ENCODE measurements around the gene SYF2. TPM values are rescaled to one million over a fixed set of nuclear protein-coding genes. Genes with fewer than 3 reads are reported as not detected.
"Not testable (repeated sequence)": the region's sequence is repeated elsewhere in the genome, so short reads cannot be mapped to it uniquely, and the experiment has no call there.

SYF2 gene
- total RNA-seq, 4 donors from 2014 or later = 2.8 to 63.1 (median 36.6) TPM

- H3K27ac ChIP-seq = no peak overlapping the region
- no peak overlapping the region for H3K4me3 ChIP-seq
- in situ Hi-C loops (cut with MboI; ENCODE audit: low pct_ligation_motif_present in 1 of 4, low pct_unique_long_range_greater_than_20kb in 1 of 4, low sequenced_read_pairs in 3 of 4) (no loop called here), intact Hi-C loops (cut with DNase I; ENCODE audit: low total_unique reads) (no loop called here)
- H3K4me1 ChIP-seq = peaks cover 19 to 69% (median 42%) of the 10 kb centered on the region in 4 donors
- TF ChIP-seq CTCF (IDR thresholded peaks at IDR 0.05) (no peak), POLR2AphosphoS5 (IDR thresholded peaks at IDR 0.05) (no peak), POLR2A (IDR thresholded peaks at IDR 0.05) (no peak), EP300 (IDR thresholded peaks at IDR 0.05; ENCODE audit: low read depth) (no peak)
- peaks cover 0 to 40% (median 19%) of the 10 kb centered on the region in 4 donors for H3K36me3 ChIP-seq
- no peaks in the 10 kb centered on the region for H3K27me3 ChIP-seq
- DNase-seq = no peak
- 58 to 61% methylated on average over 6 of the region's 6 CpGs for WGBS, 2 donors (ENCODE audit: low coverage in 1 of 2)
- H3K9me3 ChIP-seq = no peaks in the 10 kb centered on the region
These were observed 11.6 kb upstream of the SYF2 start for GRCh38 chr1:25243907-25244306.

GRCh38 chr1:25239681-25240541 is 7.6 kb upstream of the SYF2 start:
- H3K27me3 ChIP-seq = no peaks in the 10 kb centered on the region
- in situ Hi-C loops (cut with MboI; ENCODE audit: low pct_ligation_motif_present in 1 of 4, low pct_unique_long_range_greater_than_20kb in 1 of 4, low sequenced_read_pairs in 3 of 4) (no loop called here), intact Hi-C loops (cut with DNase I; ENCODE audit: low total_unique reads) (no loop called here)
- peak; percentile 94 for DNase-seq
- WGBS, 2 donors (ENCODE audit: low coverage in 1 of 2) = 0 to 1% methylated on average over 2 to 41 of the region's 41 CpGs
- peak overlapping the region; percentile 25 to 53 (median 36) for H3K4me3 ChIP-seq
- no peak for TF ChIP-seq EP300 (IDR thresholded peaks at IDR 0.05; ENCODE audit: low read depth)
- TF ChIP-seq CTCF (IDR thresholded peaks at IDR 0.05) = peak; percentile 42 to 77 (median 50)
- TF ChIP-seq POLR2AphosphoS5 (IDR thresholded peaks at IDR 0.05) = peak in 2 of 3 donors; percentile 58 to 61
- TF ChIP-seq POLR2A (IDR thresholded peaks at IDR 0.05) = peak; percentile 65
- H3K36me3 ChIP-seq = peaks cover 0 to 32% (median 16%) of the 10 kb centered on the region in 4 donors
- H3K9me3 ChIP-seq = no peaks in the 10 kb centered on the region
- H3K4me1 ChIP-seq = peaks cover 18 to 67% (median 28%) of the 10 kb centered on the region in 4 donors
- peak overlapping the region; percentile 91 to 95 (median 92) for H3K27ac ChIP-seq

- Histone ChIP-seq H3K4me1 (peaks cover 13 to 63% (median 26%) of the 10 kb centered on the region in 4 donors), H3K9me3 (no peaks in the 10 kb centered on the region), H3K27me3 (no peaks in the 10 kb centered on the region), H3K4me3 (no peak overlapping the region), H3K36me3 (peaks cover 0 to 14% (median 6%) of the 10 kb centered on the region in 4 donors), H3K27ac (peak overlapping the region in 1 of 4 donors; percentile 94)
- no peak for DNase-seq
- no peak for TF ChIP-seq EP300 (IDR thresholded peaks at IDR 0.05; ENCODE audit: low read depth)
- no peak for TF ChIP-seq CTCF (IDR thresholded peaks at IDR 0.05)
- no peak for TF ChIP-seq POLR2A (IDR thresholded peaks at IDR 0.05)
- no peak for TF ChIP-seq POLR2AphosphoS5 (IDR thresholded peaks at IDR 0.05)
- in situ Hi-C loops (cut with MboI; ENCODE audit: low pct_ligation_motif_present in 1 of 4, low pct_unique_long_range_greater_than_20kb in 1 of 4, low sequenced_read_pairs in 3 of 4) (no loop called here), intact Hi-C loops (cut with DNase I; ENCODE audit: low total_unique reads) (no loop called here)
- 89 to 100% methylated on average over 1 to 11 of the region's 11 CpGs for WGBS, 2 donors (ENCODE audit: low coverage in 1 of 2)
These were observed 5.7 kb upstream of the SYF2 start for GRCh38 chr1:25238046-25238445.

DNA sequence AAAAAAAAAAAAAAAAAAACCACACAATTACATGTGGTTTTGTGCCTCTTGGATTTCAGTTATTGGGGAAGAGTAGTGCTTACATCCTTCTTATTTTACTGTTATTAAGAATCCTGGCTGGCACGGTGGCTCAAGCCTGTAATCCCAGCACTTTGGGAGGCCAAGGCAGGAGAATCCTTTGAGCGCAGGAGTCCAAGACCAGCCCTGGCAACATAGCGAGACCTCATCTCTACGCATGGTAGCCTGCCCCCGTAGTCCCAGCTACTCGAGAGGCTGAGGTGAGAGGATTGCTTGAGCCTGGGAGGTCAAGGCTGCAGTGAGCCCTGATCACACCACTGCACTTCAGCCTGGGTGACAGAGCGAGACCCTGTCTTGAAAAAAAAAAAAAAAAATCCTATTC is 4.0 kb upstream of the SYF2 start:
- peaks cover 13 to 53% (median 35%) of the 10 kb centered on the region in 4 donors for H3K4me1 ChIP-seq
- intact Hi-C loops (cut with DNase I; ENCODE audit: low total_unique reads); DNase-seq; H3K9me3 ChIP-seq; H3K27me3 ChIP-seq; H3K27ac ChIP-seq; H3K36me3 ChIP-seq; H3K4me3 ChIP-seq; in situ Hi-C loops (cut with MboI; ENCODE audit: low pct_ligation_motif_present in 1 of 4, low pct_unique_long_range_greater_than_20kb in 1 of 4, low sequenced_read_pairs in 3 of 4): not testable (repeated sequence)
- WGBS, 2 donors (ENCODE audit: low coverage in 1 of 2) = 84% methylated on average over 7 of the region's 7 CpGs; no CpG with 5 or more reads in 1 of the 2 donors

DNA sequence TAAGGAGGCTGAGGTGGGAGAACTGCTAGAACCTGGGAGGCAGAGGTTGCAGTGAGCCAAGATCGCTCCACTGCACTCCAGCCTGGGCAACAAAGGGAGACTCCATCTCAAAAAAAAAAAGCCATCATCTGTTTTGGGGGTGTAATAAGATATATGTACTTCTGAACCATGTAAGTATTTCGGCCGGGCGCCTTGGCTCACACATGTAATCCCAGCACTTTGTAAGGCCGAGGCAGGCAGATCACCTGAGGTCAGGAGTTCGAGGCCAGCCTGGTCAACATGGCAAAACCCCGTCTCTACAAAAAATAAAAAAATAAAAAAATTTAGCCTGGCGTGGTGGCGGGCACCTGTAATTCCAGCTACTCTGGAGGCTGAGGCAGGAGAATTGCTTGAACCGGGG is 3.1 kb upstream of the SYF2 start:
- in situ Hi-C loops (cut with MboI; ENCODE audit: low pct_ligation_motif_present in 1 of 4, low pct_unique_long_range_greater_than_20kb in 1 of 4, low sequenced_read_pairs in 3 of 4); H3K36me3 ChIP-seq; H3K27ac ChIP-seq; H3K4me3 ChIP-seq; H3K9me3 ChIP-seq; H3K27me3 ChIP-seq; DNase-seq; intact Hi-C loops (cut with DNase I; ENCODE audit: low total_unique reads): not testable (repeated sequence)
- H3K4me1 ChIP-seq = peaks cover 9 to 52% (median 32%) of the 10 kb centered on the region in 4 donors
- 96 to 98% methylated on average over 9 to 10 of the region's 10 CpGs for WGBS, 2 donors (ENCODE audit: low coverage in 1 of 2)

All from transverse colon (tissue), 4 donors.